A673 (cell line): ENCODE results near the gene CDK5RAP2.

Source experiments
- CTCF ChIP-seq: fragments of 300-800, 200-600 bp; sonication (generic); conservative IDR thresholded peaks from 2 replicates; pipeline ENCODE4 v1.5.1; 2017; ENCODE audit warnings: low read depth, mild to moderate bottlenecking, antibody characterized with exemption, low read length, moderate library complexity, mixed read lengths
- EZH2 ChIP-seq: fragments of 200-600 bp; sonication (generic); IDR thresholded peaks from 2 replicates; pipeline ENCODE4 v1.6.1; 2017; ENCODE audit warnings: borderline replicate concordance, low read depth, mild to moderate bottlenecking, mixed read lengths, antibody characterized with exemption, low read length; ENCODE audit not compliant: poor library complexity, severe bottlenecking

DNA sequence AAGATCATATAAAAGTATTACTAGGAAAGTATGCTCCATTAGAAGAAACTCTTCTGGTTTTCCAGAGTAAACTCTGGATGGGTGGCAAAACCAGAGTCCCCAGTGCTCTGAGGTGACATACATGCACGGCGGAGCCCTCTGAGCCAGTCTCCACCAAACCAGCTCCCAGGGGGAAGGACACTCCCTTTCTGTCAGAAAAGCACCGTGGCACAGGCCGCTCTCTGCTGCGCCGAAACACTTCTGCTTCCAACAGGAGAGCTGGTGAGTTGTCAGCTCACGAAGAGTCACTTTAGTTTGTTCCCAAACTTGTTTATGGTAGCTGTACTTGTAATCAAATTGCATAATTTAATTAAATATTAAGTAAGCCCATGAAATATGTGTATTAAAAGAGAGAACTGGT lies 184.6 kb downstream of the CDK5RAP2 start:
- TF ChIP-seq CTCF (no peak), EZH2 (no peak)
